Measurements from ENCODE around the gene CHD6.

The CHD6 gene

GRCh38 chr20:41369673-41370072 lies 248.5 kb downstream of the CHD6 start:
- TF ChIP-seq ZNF629 (tag by site-specific recombination; IDR thresholded peaks at IDR 0.05) (no peak), ZSCAN18 (tag by site-specific recombination; IDR thresholded peaks at IDR 0.05) (no peak), KLF1 (tag by site-specific recombination; IDR thresholded peaks at IDR 0.05) (no peak), RBAK (tag by site-specific recombination; IDR thresholded peaks at IDR 0.05) (no peak), ZBTB44 (tag by site-specific recombination; IDR thresholded peaks at IDR 0.05) (no peak), PRDM4 (tag by site-specific recombination; IDR thresholded peaks at IDR 0.05) (no peak), SP2 (tag by site-specific recombination; IDR thresholded peaks at IDR 0.05) (no peak), WT1 (tag by site-specific recombination; IDR thresholded peaks at IDR 0.05) (no peak), HIC1 (tag by site-specific recombination; IDR thresholded peaks at IDR 0.05) (no peak), ZNF707 (tag by site-specific recombination; IDR thresholded peaks at IDR 0.05) (no peak), ELK4 (IDR thresholded peaks at IDR 0.05; ENCODE audit: borderline replicate concordance, low read depth, low read length) (no peak), ZNF654 (tag by site-specific recombination; IDR thresholded peaks at IDR 0.05; ENCODE audit: low read depth) (no peak), ZNF10 (tag by site-specific recombination; IDR thresholded peaks at IDR 0.05) (no peak)
- Histone ChIP-seq H3K36me3 (ENCODE audit: control insufficient read depth in 2 of 2, insufficient read depth in 1 of 2, low read length in 2 of 2) (peaks cover 0 to 3% of the 10 kb centered on the region in 2 experiments; a peak in 1 of 3 replicates), H3K4me3 (ENCODE audit: low read depth, low read length) (no peak overlapping the region), H3K9me3 (ENCODE audit: control insufficient read depth, insufficient read depth, low read depth, low read length) (no peaks in the 10 kb centered on the region), H3K27ac (ENCODE audit: extremely low read depth, low read depth, low read length) (no peak overlapping the region), H3K4me1 (ENCODE audit: control insufficient read depth, insufficient read depth, low read length) (no peaks in the 10 kb centered on the region)
- POLR2A ChIA-PET = no interaction called here
- CTCF ChIA-PET = interaction anchor here (0.6 kb wide), 1 partner anchor 19 kb away, joined by 5 read pairs; no protein-coding TSS in a partner anchor

GRCh38 chr20:41367956-41368355 lies 250.2 kb downstream of the CHD6 start:
- Histone ChIP-seq H3K4me3 (ENCODE audit: low read depth, low read length) (no peak overlapping the region), H3K36me3 (ENCODE audit: control insufficient read depth in 2 of 2, insufficient read depth in 1 of 2, low read length in 2 of 2) (peaks cover 0 to 18% of the 10 kb centered on the region in 2 experiments; a peak in 1 of 3 replicates), H3K9me3 (ENCODE audit: control insufficient read depth, insufficient read depth, low read depth, low read length) (no peaks in the 10 kb centered on the region), H3K4me1 (ENCODE audit: control insufficient read depth, insufficient read depth, low read length) (no peaks in the 10 kb centered on the region), H3K27ac (ENCODE audit: extremely low read depth, low read depth, low read length) (no peak overlapping the region)
- POLR2A ChIA-PET = no interaction called here
- CTCF ChIA-PET = no interaction called here
- TF ChIP-seq ZNF37A (tag by site-specific recombination; IDR thresholded peaks at IDR 0.05) = no peak
